GM18505 (cell line): ENCODE data around the gene FANCE.

ENCODE experiments used
- ATAC-seq: cut with Tn5 transposase; IDR thresholded peaks from one replicate; pipeline ENCODE4 v1.9.1; 2021; ENCODE audit not compliant: unreplicated experiment
- POLR2A ChIP-seq: IDR thresholded peaks from 4 replicates; pipeline ENCODE4 v1.6.1; 2011; ENCODE audit warnings: borderline replicate concordance; ENCODE audit not compliant: insufficient read depth, insufficient read length; ENCODE audit errors: extremely low read depth

The FANCE gene

DNA sequence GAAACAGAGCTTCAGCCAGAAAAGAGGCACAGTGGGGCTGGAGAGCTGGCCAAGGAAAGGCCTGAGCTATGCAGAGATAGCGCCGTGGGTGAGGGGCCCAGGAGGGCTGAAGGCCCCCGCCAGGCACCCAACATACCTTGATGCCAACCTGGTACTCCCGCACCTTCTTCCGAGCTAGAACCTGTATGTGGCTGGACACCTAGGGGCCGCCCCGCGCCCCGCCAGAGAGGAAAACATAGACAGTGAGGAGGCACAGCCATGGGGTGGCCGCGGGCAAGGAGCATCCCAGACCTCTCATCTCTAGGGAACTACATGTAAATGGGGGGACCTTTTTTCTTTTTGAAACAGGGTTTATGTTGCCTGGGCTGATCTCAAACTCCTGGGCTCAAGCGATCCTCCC is 28.0 kb downstream of the FANCE start:
- ATAC-seq, result no peak
- TF ChIP-seq POLR2A, result no peak

- TF ChIP-seq POLR2A, result no peak
- no peak for ATAC-seq
Measured at GRCh38 chr6:35481226-35481625, 29.1 kb downstream of the FANCE start.

DNA sequence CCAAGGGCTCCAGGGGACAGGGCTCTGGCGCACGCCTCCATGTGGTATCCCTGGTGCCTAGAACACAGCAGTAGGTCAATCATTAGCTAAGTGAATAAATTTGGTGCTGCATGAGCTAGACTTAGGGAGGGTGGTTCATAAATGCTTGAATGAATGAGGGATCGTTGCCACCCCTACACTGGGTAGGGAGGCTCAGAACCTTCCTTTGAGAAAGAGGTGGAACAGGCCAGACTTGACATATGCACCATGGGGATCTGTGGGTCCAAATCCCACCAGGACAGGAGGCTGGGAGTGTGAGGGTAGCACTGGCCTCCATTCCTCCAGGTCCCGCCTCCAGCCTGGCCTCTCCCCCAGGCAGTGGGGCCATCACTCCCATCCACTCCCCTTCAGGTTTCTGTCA is 30.9 kb downstream of the FANCE start:
- no peak for ATAC-seq
- no peak for TF ChIP-seq POLR2A

- no peak for ATAC-seq
- TF ChIP-seq POLR2A, result no peak
Measured at GRCh38 chr6:35483490-35483889, 31.4 kb downstream of the FANCE start.

GRCh38 chr6:35483893-35484645 is 31.9 kb downstream of the FANCE start:
- TF ChIP-seq POLR2A, result no peak
- ATAC-seq, result no peak

DNA sequence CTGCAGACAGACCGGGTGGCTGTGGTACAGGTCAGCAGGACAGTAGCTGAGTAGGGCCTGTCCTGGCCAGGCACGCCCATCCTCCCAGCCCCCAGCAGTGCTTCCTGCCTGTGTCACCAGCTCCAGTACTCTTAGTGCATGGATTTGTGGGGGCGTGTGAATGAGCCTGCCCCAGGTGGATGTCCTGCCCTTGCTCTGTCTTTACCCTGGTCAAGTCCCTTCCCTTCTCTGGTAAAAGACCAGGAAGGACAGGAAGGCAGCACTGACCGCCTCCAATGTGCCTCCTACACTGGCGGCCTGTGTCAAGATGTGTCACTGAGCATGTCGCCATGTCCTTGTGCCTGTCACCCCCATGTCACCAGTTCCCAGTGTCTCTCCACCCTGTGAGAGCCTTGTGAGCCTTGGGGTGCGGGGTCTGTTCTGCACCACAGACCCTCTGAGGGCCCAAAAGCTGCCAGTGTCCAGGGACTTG is 32.8 kb downstream of the FANCE start:
- ATAC-seq, result no peak
- TF ChIP-seq POLR2A, result no peak

DNA sequence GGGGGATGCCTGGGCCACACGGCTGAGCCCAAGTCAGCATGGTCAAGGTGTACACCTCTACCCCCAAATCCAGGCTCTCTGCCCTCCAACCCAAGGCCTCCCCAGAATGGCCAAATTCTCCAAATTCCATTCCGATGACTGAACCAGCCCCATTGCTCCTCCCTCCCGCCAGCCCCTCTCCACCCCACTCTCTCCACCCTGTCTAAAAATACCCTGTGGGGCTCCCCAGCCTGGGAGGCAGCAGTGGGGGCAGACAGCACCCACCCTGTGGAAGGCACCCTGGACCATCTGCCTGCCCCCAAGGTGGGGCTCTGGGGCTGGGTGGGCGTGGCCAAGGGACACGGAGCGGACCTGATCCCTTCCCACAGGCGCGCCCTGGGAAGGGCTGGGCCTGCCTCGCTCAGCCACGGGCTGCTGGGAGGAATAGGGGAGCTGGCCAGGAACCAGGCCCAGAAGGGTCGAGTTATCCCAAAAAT is 33.3 kb downstream of the FANCE start:
- no peak for TF ChIP-seq POLR2A
- ATAC-seq, result no peak

DNA sequence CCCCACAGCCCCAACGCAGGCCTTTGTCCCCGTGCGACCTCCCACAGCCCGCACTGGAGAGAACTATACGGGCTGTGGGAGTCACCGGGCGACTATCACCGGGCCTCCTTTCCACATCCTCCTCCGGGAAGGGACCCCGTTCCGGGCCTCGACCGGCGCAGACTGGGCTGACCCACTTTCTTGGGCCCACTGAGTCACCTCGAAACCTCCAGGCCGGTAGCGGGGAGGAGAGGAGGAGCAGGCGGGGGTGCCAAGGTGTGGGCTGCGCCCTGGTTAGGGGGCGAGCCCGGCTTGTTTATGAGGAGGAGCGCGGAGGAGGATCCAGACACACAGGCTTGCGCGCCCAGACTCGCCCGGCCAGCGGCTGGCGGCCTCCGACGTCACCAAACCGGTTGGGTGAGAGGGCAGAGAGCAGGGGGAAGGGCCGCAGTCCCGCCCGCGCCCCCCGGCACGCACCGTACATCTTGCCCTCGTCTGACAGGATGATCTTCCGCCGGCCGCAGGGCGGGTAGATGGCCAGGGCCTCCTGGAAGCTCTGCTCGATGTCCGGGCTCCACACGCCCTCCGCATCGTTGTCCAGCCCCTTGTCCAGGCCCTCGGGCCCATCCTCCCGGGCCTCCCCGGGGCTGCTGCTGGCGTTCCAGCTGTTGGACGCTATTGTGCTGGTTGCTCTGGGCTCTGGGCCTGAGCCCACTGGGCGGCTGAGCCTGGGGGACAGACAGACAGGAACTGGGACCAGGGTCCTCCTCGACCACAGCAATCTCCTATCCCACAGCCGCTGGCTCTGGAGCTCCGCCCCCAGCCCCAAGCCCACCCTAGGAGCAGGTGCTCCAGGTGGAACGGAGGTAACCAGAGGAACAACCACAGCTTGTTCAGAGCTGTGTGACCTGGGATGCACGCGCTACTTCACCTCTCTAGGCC is 34.1 kb downstream of the FANCE start:
- no peak for ATAC-seq

GRCh38 chr6:35487658-35488516 is 35.7 kb downstream of the FANCE start:
- ATAC-seq, result no peak
- no peak for TF ChIP-seq POLR2A

More for the DNA sequence above, 34.1 kb downstream of the FANCE start:
- no peak for TF ChIP-seq POLR2A

DNA sequence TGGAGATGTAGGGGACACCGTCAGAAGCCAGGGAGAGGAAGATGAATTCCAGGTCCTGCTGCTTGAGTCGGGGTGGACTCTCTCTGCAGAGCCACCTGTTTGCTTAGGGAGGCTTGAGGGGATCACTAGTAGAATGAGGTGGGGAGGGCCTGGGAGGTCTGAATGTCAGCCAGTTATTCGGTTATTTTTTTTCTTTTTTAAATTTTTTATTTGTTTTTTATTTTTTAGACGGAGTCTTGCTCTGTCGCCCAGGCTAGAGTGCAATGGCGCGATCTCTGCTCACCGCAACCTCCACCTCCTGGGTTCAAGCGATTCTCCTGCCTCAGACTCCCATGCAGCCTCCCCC is 36.4 kb downstream of the FANCE start:
- no peak for TF ChIP-seq POLR2A
- ATAC-seq, result no peak

GRCh38 chr6:35489066-35489465 is 36.9 kb downstream of the FANCE start:
- no peak for ATAC-seq

DNA sequence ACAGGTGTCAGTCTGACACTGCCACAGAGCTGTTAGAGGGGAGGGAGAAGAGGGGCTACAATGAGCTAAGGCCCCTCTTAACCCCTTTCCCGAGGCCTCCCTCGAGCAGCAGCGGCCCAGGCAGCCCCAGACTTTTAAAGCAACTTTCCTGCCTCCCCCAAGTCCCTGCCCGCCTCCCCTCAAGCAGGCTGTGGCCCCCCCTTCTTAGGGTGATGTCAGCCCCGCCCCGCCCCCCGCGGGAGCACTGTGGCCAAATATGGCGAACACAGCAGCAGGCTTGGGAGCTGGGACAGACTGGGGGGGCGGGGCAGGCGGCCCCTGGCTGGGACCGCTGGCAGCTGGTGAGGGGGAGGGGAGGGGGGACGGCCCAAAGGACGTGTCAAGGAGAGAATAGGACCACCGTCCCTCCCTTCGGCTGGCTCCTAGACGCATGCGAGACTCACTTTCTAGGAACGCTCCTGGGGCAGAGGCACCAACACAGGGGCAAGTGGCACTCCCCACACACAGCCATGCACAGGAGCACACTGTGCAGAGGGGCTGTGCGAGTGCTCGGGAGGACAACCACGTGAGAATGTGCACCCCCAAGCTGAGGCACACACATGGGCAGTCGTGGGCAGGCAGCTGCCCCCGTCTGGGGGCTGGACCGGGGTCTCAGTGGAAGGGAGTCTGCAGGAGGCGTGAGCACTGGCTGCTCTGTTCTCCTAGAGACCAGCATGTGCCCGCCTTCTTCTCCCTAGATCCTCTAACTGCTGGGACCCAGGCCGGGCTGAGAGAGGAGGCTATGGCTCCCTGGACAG is 38.1 kb downstream of the FANCE start:
- TF ChIP-seq POLR2A, result no peak
- ATAC-seq, result no peak

More at GRCh38 chr6:35489066-35489465, 36.9 kb downstream of the FANCE start:
- no peak for TF ChIP-seq POLR2A

GRCh38 chr6:35490821-35491557 is 38.9 kb downstream of the FANCE start:
- TF ChIP-seq POLR2A, result no peak
- ATAC-seq, result no peak
